Measurements from ENCODE around the gene YBX2. TPM values are rescaled to one million over a fixed set of nuclear protein-coding genes. Genes with fewer than 3 reads are reported as not detected.

The YBX2 gene
- total RNA-seq, 4 donors from 2014 or later, result 3.3 to 6.5 (median 5.3) TPM

- TF ChIP-seq POLR2AphosphoS5 (IDR thresholded peaks at IDR 0.05), result no peak
- H3K27me3 ChIP-seq, result no peaks in the 10 kb centered on the region
- H3K4me1 ChIP-seq, result peaks cover 5 to 74% (median 37%) of the 10 kb centered on the region in 3 donors
- peaks cover 3 to 71% of the 10 kb centered on the region in 2 donors for H3K36me3 ChIP-seq
- H3K9me3 ChIP-seq, result no peaks in the 10 kb centered on the region
- ATAC-seq, result no peak
- H3K27ac ChIP-seq, result peak overlapping the region in 3 of 4 donors; percentile 94 to 98 (median 97)
- WGBS, 2 donors (ENCODE audit: low coverage in 1 of 2), result 69 to 85% methylated on average over 2 to 4 of the region's 7 CpGs
- H3K4me3 ChIP-seq, result no peak overlapping the region
These were observed 18.1 kb upstream of the YBX2 start for GRCh38 chr17:7312432-7313087.

- TF ChIP-seq EP300 (IDR thresholded peaks at IDR 0.05) (no peak), CTCF (IDR thresholded peaks at IDR 0.05) (no peak), POLR2AphosphoS5 (IDR thresholded peaks at IDR 0.05) (no peak), POLR2A (IDR thresholded peaks at IDR 0.05) (no peak)
- peaks cover 5 to 75% (median 39%) of the 10 kb centered on the region in 3 donors for H3K4me1 ChIP-seq
- no peaks in the 10 kb centered on the region for H3K27me3 ChIP-seq
- H3K27ac ChIP-seq, result peak overlapping the region in 2 of 4 donors; percentile 25 to 100
- ATAC-seq, result no peak
- 63% methylated on average over 3 of the region's 7 CpGs; no CpG with 5 or more reads in 1 of the 2 donors for WGBS, 2 donors (ENCODE audit: low coverage in 1 of 2)
- peaks cover 3 to 57% of the 10 kb centered on the region in 2 donors for H3K36me3 ChIP-seq
- H3K9me3 ChIP-seq, result no peaks in the 10 kb centered on the region
- H3K4me3 ChIP-seq, result no peak overlapping the region
These were observed 16.8 kb upstream of the YBX2 start for GRCh38 chr17:7311110-7311705.

GRCh38 chr17:7309628-7310027 is 15.2 kb upstream of the YBX2 start:
- peak overlapping the region in 1 of 2 donors; percentile 99 for H3K4me3 ChIP-seq
- no peaks in the 10 kb centered on the region for H3K9me3 ChIP-seq
- WGBS, 2 donors (ENCODE audit: low coverage in 1 of 2), result 85 to 86% methylated on average over 12 of the region's 12 CpGs
- no peaks in the 10 kb centered on the region for H3K27me3 ChIP-seq
- H3K4me1 ChIP-seq, result peaks cover 5 to 68% (median 33%) of the 10 kb centered on the region in 3 donors
- TF ChIP-seq EP300 (IDR thresholded peaks at IDR 0.05) (no peak), POLR2A (IDR thresholded peaks at IDR 0.05) (no peak), POLR2AphosphoS5 (IDR thresholded peaks at IDR 0.05) (no peak), CTCF (IDR thresholded peaks at IDR 0.05) (no peak)
- H3K27ac ChIP-seq, result peak overlapping the region in 3 of 4 donors; percentile 99 to 100 (median 100)
- no peak for ATAC-seq
- H3K36me3 ChIP-seq, result peaks cover 3 to 51% of the 10 kb centered on the region in 2 donors

GRCh38 chr17:7308625-7309433 is 14.4 kb upstream of the YBX2 start:
- Histone ChIP-seq H3K36me3 (peaks cover 3 to 47% of the 10 kb centered on the region in 2 donors), H3K27ac (peak overlapping the region; percentile 91 to 100 (median 100)), H3K9me3 (no peaks in the 10 kb centered on the region), H3K4me1 (peaks cover 5 to 60% (median 25%) of the 10 kb centered on the region in 3 donors), H3K4me3 (peak overlapping the region; percentile 68 to 99), H3K27me3 (no peaks in the 10 kb centered on the region)
- TF ChIP-seq POLR2A (IDR thresholded peaks at IDR 0.05) (no peak), POLR2AphosphoS5 (IDR thresholded peaks at IDR 0.05) (peak; percentile 36)
- 0 to 3% methylated on average over 6 to 7 of the region's 14 CpGs for WGBS, 2 donors (ENCODE audit: low coverage in 1 of 2)
- peak; percentile 35 for ATAC-seq

GRCh38 chr17:7307686-7308624 is 13.5 kb upstream of the YBX2 start:
- peak; percentile 17 for ATAC-seq
- H3K27me3 ChIP-seq, result no peaks in the 10 kb centered on the region
- H3K4me3 ChIP-seq, result peak overlapping the region; percentile 68 to 99
- H3K9me3 ChIP-seq, result no peaks in the 10 kb centered on the region
- 0% methylated on average over 3 of the region's 104 CpGs; no CpG with 5 or more reads in 1 of the 2 donors for WGBS, 2 donors (ENCODE audit: low coverage in 1 of 2)
- peak overlapping the region; percentile 91 to 100 (median 100) for H3K27ac ChIP-seq
- peaks cover 5 to 51% (median 16%) of the 10 kb centered on the region in 3 donors for H3K4me1 ChIP-seq
- TF ChIP-seq CTCF (IDR thresholded peaks at IDR 0.05) (peak in 3 of 4 experiments; percentile 13 to 44 (median 33)), POLR2A (IDR thresholded peaks at IDR 0.05) (peak in 1 of 2 donors; percentile 95), POLR2AphosphoS5 (IDR thresholded peaks at IDR 0.05) (no peak)
- H3K36me3 ChIP-seq, result peaks cover 3 to 38% of the 10 kb centered on the region in 2 donors

Data from gastroesophageal sphincter (tissue), 4 donors.